ENCODE results near the gene ATG9A.

Gene ATG9A

DNA sequence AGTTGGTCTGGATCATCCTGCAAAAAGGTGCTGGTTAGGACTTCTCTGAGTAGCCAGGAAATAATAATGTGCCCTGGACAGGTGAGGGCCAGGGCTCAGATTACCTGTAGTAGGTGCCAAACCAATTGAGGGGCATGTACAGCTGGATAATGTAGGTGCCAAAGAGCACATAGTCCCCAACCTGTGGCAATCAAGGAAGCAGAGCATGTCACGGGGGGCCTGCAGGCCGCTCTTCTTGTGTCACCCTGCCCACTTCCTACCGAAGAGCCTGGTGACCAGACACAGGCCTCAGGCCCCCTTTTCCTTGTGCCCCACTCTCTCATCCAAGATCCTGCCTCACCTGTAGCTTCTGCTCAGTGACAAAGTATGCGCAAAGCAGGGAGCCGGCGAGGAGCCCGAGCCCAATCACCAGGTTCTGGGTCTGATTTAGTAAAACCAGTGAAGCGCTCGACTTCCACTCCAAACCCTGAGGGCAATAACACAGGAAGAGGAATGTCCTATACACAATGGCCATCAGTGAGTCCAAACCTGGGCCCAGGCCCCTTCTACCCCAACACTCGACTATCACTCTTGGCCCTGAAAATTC lies 15.9 kb downstream of the ATG9A start:
- ATAC-seq: no peak
- TF ChIP-seq ESRRG (CRISPR knock-in tag; IDR thresholded peaks at IDR 0.05): no peak
- TF ChIP-seq ZNF70 (CRISPR knock-in tag; IDR thresholded peaks at IDR 0.05): no peak
- TF ChIP-seq SNAI2 (CRISPR knock-in tag; IDR thresholded peaks at IDR 0.05): no peak
- no peak for TF ChIP-seq ZNF8 (CRISPR knock-in tag; IDR thresholded peaks at IDR 0.05)
- TF ChIP-seq ZFP3 (CRISPR knock-in tag; IDR thresholded peaks at IDR 0.05): no peak
- TF ChIP-seq TCF4 (CRISPR knock-in tag; IDR thresholded peaks at IDR 0.05; ENCODE audit: borderline replicate concordance): no peak
- TF ChIP-seq RARB (CRISPR knock-in tag; IDR thresholded peaks at IDR 0.05): no peak
- no peak for TF ChIP-seq GLIS3 (CRISPR knock-in tag; IDR thresholded peaks at IDR 0.05)

DNA sequence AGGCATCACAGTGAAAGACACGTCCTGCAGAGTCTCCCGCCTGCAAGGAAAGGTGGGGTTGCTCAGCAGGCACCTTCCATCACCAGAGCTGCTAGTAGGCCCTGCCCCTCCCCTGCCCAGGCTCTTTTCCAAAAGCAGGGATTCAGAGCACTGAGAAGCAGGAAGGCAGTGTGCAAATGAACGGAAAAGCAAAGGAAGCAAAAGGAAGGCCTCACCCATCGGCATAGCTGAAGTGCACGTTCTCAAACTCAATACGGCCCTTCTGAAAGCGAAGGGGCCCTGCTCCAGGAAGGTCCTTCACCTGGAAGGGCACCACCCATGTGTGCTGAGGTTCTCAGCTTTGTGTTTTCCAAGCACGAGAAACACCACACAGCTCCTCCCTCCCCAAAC lies 16.4 kb downstream of the ATG9A start:
- ATAC-seq: no peak
- TF ChIP-seq, protein P1, sequence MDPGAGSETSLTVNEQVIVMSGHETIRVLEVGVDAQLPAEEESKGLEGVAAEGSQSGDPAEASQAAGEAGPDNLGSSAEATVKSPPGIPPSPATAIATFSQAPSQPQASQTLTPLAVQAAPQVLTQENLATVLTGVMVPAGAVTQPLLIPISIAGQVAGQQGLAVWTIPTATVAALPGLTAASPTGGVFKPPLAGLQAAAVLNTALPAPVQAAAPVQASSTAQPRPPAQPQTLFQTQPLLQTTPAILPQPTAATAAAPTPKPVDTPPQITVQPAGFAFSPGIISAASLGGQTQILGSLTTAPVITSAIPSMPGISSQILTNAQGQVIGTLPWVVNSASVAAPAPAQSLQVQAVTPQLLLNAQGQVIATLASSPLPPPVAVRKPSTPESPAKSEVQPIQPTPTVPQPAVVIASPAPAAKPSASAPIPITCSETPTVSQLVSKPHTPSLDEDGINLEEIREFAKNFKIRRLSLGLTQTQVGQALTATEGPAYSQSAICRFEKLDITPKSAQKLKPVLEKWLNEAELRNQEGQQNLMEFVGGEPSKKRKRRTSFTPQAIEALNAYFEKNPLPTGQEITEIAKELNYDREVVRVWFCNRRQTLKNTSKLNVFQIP (CRISPR knock-in tag; IDR thresholded peaks at IDR 0.05; ENCODE audit: borderline replicate concordance, low read depth): no peak
- TF ChIP-seq SNAI2 (CRISPR knock-in tag; IDR thresholded peaks at IDR 0.05) (no peak), OSR1 (CRISPR knock-in tag; IDR thresholded peaks at IDR 0.05) (no peak), ZNF70 (CRISPR knock-in tag; IDR thresholded peaks at IDR 0.05) (no peak), CSDC2 (CRISPR knock-in tag; IDR thresholded peaks at IDR 0.05) (no peak), ISL1 (CRISPR knock-in tag; IDR thresholded peaks at IDR 0.05) (no peak), ZC3H10 (CRISPR knock-in tag; IDR thresholded peaks at IDR 0.05) (no peak), ZNF8 (CRISPR knock-in tag; IDR thresholded peaks at IDR 0.05) (no peak), TOX (CRISPR knock-in tag; IDR thresholded peaks at IDR 0.05; ENCODE audit: borderline replicate concordance) (no peak), ESRRG (CRISPR knock-in tag; IDR thresholded peaks at IDR 0.05) (no peak), RARB (CRISPR knock-in tag; IDR thresholded peaks at IDR 0.05) (no peak), PPARA (CRISPR knock-in tag; IDR thresholded peaks at IDR 0.05; ENCODE audit: borderline replicate concordance) (no peak), ARNTL (CRISPR knock-in tag; IDR thresholded peaks at IDR 0.05; ENCODE audit: borderline replicate concordance, low read depth) (no peak), BACH2 (CRISPR knock-in tag; IDR thresholded peaks at IDR 0.05; ENCODE audit: borderline replicate concordance) (no peak), ZFP3 (CRISPR knock-in tag; IDR thresholded peaks at IDR 0.05) (no peak), GLIS3 (CRISPR knock-in tag; IDR thresholded peaks at IDR 0.05) (no peak), ZNF565 (CRISPR knock-in tag; conservative IDR thresholded peaks at IDR 0.05; ENCODE audit: low read depth) (no peak)
- TF ChIP-seq, protein P2, sequence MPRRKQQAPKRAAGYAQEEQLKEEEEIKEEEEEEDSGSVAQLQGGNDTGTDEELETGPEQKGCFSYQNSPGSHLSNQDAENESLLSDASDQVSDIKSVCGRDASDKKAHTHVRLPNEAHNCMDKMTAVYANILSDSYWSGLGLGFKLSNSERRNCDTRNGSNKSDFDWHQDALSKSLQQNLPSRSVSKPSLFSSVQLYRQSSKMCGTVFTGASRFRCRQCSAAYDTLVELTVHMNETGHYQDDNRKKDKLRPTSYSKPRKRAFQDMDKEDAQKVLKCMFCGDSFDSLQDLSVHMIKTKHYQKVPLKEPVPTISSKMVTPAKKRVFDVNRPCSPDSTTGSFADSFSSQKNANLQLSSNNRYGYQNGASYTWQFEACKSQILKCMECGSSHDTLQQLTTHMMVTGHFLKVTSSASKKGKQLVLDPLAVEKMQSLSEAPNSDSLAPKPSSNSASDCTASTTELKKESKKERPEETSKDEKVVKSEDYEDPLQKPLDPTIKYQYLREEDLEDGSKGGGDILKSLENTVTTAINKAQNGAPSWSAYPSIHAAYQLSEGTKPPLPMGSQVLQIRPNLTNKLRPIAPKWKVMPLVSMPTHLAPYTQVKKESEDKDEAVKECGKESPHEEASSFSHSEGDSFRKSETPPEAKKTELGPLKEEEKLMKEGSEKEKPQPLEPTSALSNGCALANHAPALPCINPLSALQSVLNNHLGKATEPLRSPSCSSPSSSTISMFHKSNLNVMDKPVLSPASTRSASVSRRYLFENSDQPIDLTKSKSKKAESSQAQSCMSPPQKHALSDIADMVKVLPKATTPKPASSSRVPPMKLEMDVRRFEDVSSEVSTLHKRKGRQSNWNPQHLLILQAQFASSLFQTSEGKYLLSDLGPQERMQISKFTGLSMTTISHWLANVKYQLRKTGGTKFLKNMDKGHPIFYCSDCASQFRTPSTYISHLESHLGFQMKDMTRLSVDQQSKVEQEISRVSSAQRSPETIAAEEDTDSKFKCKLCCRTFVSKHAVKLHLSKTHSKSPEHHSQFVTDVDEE (CRISPR knock-in tag; IDR thresholded peaks at IDR 0.05): no peak
- TF ChIP-seq, protein P3, sequence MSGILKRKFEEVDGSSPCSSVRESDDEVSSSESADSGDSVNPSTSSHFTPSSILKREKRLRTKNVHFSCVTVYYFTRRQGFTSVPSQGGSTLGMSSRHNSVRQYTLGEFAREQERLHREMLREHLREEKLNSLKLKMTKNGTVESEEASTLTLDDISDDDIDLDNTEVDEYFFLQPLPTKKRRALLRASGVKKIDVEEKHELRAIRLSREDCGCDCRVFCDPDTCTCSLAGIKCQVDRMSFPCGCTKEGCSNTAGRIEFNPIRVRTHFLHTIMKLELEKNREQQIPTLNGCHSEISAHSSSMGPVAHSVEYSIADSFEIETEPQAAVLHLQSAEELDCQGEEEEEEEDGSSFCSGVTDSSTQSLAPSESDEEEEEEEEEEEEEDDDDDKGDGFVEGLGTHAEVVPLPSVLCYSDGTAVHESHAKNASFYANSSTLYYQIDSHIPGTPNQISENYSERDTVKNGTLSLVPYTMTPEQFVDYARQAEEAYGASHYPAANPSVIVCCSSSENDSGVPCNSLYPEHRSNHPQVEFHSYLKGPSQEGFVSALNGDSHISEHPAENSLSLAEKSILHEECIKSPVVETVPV (CRISPR knock-in tag; IDR thresholded peaks at IDR 0.05): no peak
- TF ChIP-seq, protein P4, sequence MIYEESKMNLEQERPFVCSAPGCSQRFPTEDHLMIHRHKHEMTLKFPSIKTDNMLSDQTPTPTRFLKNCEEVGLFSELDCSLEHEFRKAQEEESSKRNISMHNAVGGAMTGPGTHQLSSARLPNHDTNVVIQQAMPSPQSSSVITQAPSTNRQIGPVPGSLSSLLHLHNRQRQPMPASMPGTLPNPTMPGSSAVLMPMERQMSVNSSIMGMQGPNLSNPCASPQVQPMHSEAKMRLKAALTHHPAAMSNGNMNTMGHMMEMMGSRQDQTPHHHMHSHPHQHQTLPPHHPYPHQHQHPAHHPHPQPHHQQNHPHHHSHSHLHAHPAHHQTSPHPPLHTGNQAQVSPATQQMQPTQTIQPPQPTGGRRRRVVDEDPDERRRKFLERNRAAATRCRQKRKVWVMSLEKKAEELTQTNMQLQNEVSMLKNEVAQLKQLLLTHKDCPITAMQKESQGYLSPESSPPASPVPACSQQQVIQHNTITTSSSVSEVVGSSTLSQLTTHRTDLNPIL (CRISPR knock-in tag; IDR thresholded peaks at IDR 0.05; ENCODE audit: low read depth): no peak

DNA sequence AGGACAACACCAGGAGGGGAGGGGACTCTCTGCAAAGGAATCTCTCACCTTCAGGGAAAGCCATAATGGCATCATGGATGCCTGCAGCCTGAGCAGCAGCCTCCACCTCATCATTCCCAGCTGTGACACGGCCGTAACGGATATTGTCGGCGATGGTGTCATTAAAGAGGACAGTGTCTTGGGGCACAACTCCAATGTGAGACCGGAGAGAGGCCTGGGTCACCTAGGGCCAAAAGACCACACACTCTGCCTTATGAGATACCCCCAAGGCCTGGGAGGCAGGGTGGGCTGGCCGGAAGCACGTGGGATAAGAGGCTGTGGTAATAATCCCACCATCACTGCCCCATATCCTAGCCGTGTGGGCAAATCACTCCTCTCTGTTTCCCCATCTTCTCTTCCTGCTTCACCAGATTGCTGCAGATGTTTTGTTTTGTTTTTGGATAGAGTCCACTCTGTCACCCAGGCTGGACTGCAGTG lies 18.5 kb downstream of the ATG9A start:
- no peak for ATAC-seq
- no peak for TF ChIP-seq ESRRG (CRISPR knock-in tag; IDR thresholded peaks at IDR 0.05)
- no peak for TF ChIP-seq RARB (CRISPR knock-in tag; IDR thresholded peaks at IDR 0.05)
- no peak for TF ChIP-seq GLIS3 (CRISPR knock-in tag; IDR thresholded peaks at IDR 0.05)
- no peak for TF ChIP-seq OSR1 (CRISPR knock-in tag; IDR thresholded peaks at IDR 0.05)
- no peak for TF ChIP-seq ARNTL (CRISPR knock-in tag; IDR thresholded peaks at IDR 0.05; ENCODE audit: borderline replicate concordance, low read depth)
- TF ChIP-seq SNAI2 (CRISPR knock-in tag; IDR thresholded peaks at IDR 0.05): no peak
- no peak for TF ChIP-seq TOX (CRISPR knock-in tag; IDR thresholded peaks at IDR 0.05; ENCODE audit: borderline replicate concordance)
- TF ChIP-seq ZFP30 (CRISPR knock-in tag; IDR thresholded peaks at IDR 0.05): no peak
- no peak for TF ChIP-seq ZFP3 (CRISPR knock-in tag; IDR thresholded peaks at IDR 0.05)
- TF ChIP-seq, protein P5, sequence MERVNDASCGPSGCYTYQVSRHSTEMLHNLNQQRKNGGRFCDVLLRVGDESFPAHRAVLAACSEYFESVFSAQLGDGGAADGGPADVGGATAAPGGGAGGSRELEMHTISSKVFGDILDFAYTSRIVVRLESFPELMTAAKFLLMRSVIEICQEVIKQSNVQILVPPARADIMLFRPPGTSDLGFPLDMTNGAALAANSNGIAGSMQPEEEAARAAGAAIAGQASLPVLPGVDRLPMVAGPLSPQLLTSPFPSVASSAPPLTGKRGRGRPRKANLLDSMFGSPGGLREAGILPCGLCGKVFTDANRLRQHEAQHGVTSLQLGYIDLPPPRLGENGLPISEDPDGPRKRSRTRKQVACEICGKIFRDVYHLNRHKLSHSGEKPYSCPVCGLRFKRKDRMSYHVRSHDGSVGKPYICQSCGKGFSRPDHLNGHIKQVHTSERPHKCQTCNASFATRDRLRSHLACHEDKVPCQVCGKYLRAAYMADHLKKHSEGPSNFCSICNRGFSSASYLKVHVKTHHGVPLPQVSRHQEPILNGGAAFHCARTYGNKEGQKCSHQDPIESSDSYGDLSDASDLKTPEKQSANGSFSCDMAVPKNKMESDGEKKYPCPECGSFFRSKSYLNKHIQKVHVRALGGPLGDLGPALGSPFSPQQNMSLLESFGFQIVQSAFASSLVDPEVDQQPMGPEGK (CRISPR knock-in tag; IDR thresholded peaks at IDR 0.05; ENCODE audit: borderline replicate concordance): no peak
- TF ChIP-seq, protein P3 (CRISPR knock-in tag; IDR thresholded peaks at IDR 0.05): no peak
- no peak for TF ChIP-seq PPARA (CRISPR knock-in tag; IDR thresholded peaks at IDR 0.05; ENCODE audit: borderline replicate concordance)
- no peak for TF ChIP-seq ZNF70 (CRISPR knock-in tag; IDR thresholded peaks at IDR 0.05)
- TF ChIP-seq, protein P1 (CRISPR knock-in tag; IDR thresholded peaks at IDR 0.05; ENCODE audit: borderline replicate concordance, low read depth): no peak
- no peak for TF ChIP-seq ISL1 (CRISPR knock-in tag; IDR thresholded peaks at IDR 0.05)
- no peak for TF ChIP-seq CSDC2 (CRISPR knock-in tag; IDR thresholded peaks at IDR 0.05)
- TF ChIP-seq ZNF565 (CRISPR knock-in tag; conservative IDR thresholded peaks at IDR 0.05; ENCODE audit: low read depth): no peak
